K562 (cell line): Measurements from ENCODE around the gene GUCY2D. TPM values are rescaled to one million over a fixed set of nuclear protein-coding genes. Genes with fewer than 3 reads are reported as not detected.

Experiments
- ATAC-seq: fragments of 200-7000 bp; cut with Tn5 transposase; 3 replicates; pipeline ENCODE4 v1.9.1; 2020; ENCODE audit warnings: moderate library complexity
- BruUV-seq: library from RNA; stranded (reverse); fragments of 400-500 nt; replicated peaks from 2 replicates; lab custom pipeline; 2021; lab: Mats Ljungman, UMichigan
- CTCF ChIA-PET: fragments of 300-600 bp; formaldehyde crosslinking; extraction: SDS; loops from one replicate; lab custom pipeline; 2021; ENCODE audit warnings: low intra/inter-chr PET ratio; lab: Yijun Ruan, JAX
- POLR2A ChIA-PET: fragments of 300-600, 350-650 bp; sonication (Branson Sonifier 250); formaldehyde crosslinking; extraction: SDS; loops from one replicate; lab custom pipeline; 2021; ENCODE audit warnings: antibody characterized with exemption, inconsistent platforms; lab: Yijun Ruan, JAX
- DNase-seq, 4 experiments: peaks; one replicate each; pipeline versions ENCODE4 v3.0.0 to v3.0.0-alpha.2; 2011 to 2018; ENCODE audit warnings: low spot score in 3 of 4, mixed read lengths in 3 of 4; ENCODE audit errors: extremely low read depth in 1 of 4
- FAIRE-seq: peaks from 2 replicates; lab custom pipeline; 2011; peaks lifted over from hg19 to GRCh38; lab: Jason Lieb, UNC
- H2AFZ ChIP-seq: 2 replicates; pipeline ENCODE4 v1.6.0; 2011; ENCODE audit warnings: low read depth, low read length, control low read depth, inconsistent platforms
- H3K27ac ChIP-seq: fragments of 200-600 bp; 3 replicates; pipeline ENCODE4 v1.8.0; 2011; ENCODE audit warnings: low read depth, mild to moderate bottlenecking, control low read depth, inconsistent platforms, low read length, moderate library complexity, mixed read lengths; ENCODE audit errors: extremely low read depth
- H3K27me3 ChIP-seq, 2 experiments: fragments of 300-600 bp in 1 of 2; 2 replicates in 1 of 2; 3 replicates in 1 of 2; pipeline versions ENCODE4 v1.6.0 to v1.8.0; 2011; ENCODE audit warnings: inconsistent platforms in 2 of 2, low read length in 2 of 2, mild to moderate bottlenecking in 1 of 2, mixed read lengths in 1 of 2, moderate library complexity in 1 of 2; ENCODE audit not compliant: control insufficient read depth in 2 of 2, insufficient read depth in 2 of 2
- H3K36me3 ChIP-seq: fragments of 300-600 bp; 3 replicates; pipeline ENCODE4 v1.8.0; 2011; ENCODE audit warnings: mild to moderate bottlenecking, low read length, inconsistent platforms; ENCODE audit not compliant: control insufficient read depth, insufficient read depth
- H3K4me1 ChIP-seq, 2 experiments: fragments of 200-600 bp in 1 of 2; replicated peaks in 1 of 2; 2 replicates in 1 of 2; 3 replicates in 1 of 2; pipeline versions ENCODE4 v1.5.1 to v1.8.0; 2011; ENCODE audit warnings: inconsistent platforms in 2 of 2, low read length in 2 of 2, mild to moderate bottlenecking in 1 of 2, mixed read lengths in 1 of 2, moderate library complexity in 1 of 2; ENCODE audit not compliant: control insufficient read depth in 2 of 2, insufficient read depth in 2 of 2
- H3K4me2 ChIP-seq: 2 replicates; pipeline ENCODE4 v1.6.1; 2011; ENCODE audit warnings: low read length, control low read depth, inconsistent platforms, mixed read lengths; ENCODE audit not compliant: insufficient read depth
- H3K4me3 ChIP-seq: fragments of 200-600 bp; sonication (generic), shearing (Covaris generic); 2 replicates; pipeline ENCODE4 v1.5.1; 2016; ENCODE audit warnings: control low read depth, inconsistent platforms
- H3K79me2 ChIP-seq: fragments of 200-600 bp; 3 replicates; pipeline ENCODE4 v1.8.0; 2011; ENCODE audit warnings: low read length, inconsistent platforms; ENCODE audit not compliant: control insufficient read depth, insufficient read depth
- H3K9ac ChIP-seq, 2 experiments: 2 replicates each; pipeline versions ENCODE4 v1.6.0 to v1.6.1; 2011; ENCODE audit warnings: low read depth in 2 of 2, low read length in 2 of 2, control low read depth in 1 of 2, inconsistent platforms in 1 of 2, mild to moderate bottlenecking in 1 of 2, mixed read lengths in 1 of 2; ENCODE audit not compliant: insufficient read depth in 1 of 2
- H3K9me1 ChIP-seq: one replicate; pipeline ENCODE4 v1.6.0; 2011; ENCODE audit warnings: inconsistent platforms, mild to moderate bottlenecking, low read length, moderate library complexity; ENCODE audit not compliant: control insufficient read depth, insufficient read depth
- H3K9me3 ChIP-seq: replicated peaks from 2 replicates; pipeline ENCODE4 v1.5.1; 2011; ENCODE audit warnings: low read depth, low read length, inconsistent platforms; ENCODE audit not compliant: control insufficient read depth, insufficient read depth
- H4K20me1 ChIP-seq: replicated peaks from 2 replicates; pipeline ENCODE4 v1.6.1; 2011; ENCODE audit warnings: low read length, inconsistent platforms, mixed read lengths; ENCODE audit not compliant: control insufficient read depth, insufficient read depth
- BCOR ChIP-seq: fragments of 450-650 bp; IDR thresholded peaks from 2 replicates; pipeline ENCODE4 v1.6.1; 2016
- CBFA2T3 ChIP-seq: fragments of 450-650 bp; IDR thresholded peaks from 2 replicates; pipeline ENCODE4 v1.6.1; 2017
- CBX8 ChIP-seq: fragments of 200-600 bp; sonication (generic); IDR thresholded peaks from 2 replicates; pipeline ENCODE4 v1.6.1; 2012; ENCODE audit warnings: borderline replicate concordance, mixed run types, low read depth, mild to moderate bottlenecking, moderate library complexity, mixed read lengths, low read length, control low read depth, inconsistent platforms; ENCODE audit not compliant: poor library complexity, severe bottlenecking; ENCODE audit errors: extremely low read depth
- CREBBP ChIP-seq: IDR thresholded peaks from one replicate; pipeline ENCODE4 v1.6.1; 2012; ENCODE audit warnings: low read depth, mild to moderate bottlenecking, control low read depth, inconsistent platforms, low read length
- CTBP1 ChIP-seq: fragments of 450-650 bp; IDR thresholded peaks from 2 replicates; pipeline ENCODE4 v1.6.1; 2016; ENCODE audit warnings: borderline replicate concordance
- EHMT2 ChIP-seq: fragments of 450-650 bp; IDR thresholded peaks from 2 replicates; pipeline ENCODE4 v1.6.1; 2018; ENCODE audit warnings: antibody characterized with exemption
- FOSL1 ChIP-seq: fragments of 200-800 bp; sonication (Bioruptor generic); conservative IDR thresholded peaks from 2 replicates; pipeline ENCODE4 v1.6.1; 2016; ENCODE audit warnings: missing genetic modification characterization, missing compliant biosample characterization
- FOXJ3 ChIP-seq: sonication (generic); formaldehyde crosslinking; IDR thresholded peaks from 2 replicates; pipeline ENCODE4 v1.4.0; 2020; ENCODE audit warnings: mild to moderate bottlenecking, missing genetic modification reagents
- POLR2A ChIP-seq: fragments of 450-650 bp; conservative IDR thresholded peaks from 2 replicates; pipeline ENCODE4 v1.6.1; 2016
- PRPF4 ChIP-seq: fragments of 200-400 bp; formaldehyde crosslinking; IDR thresholded peaks from one replicate; pipeline ENCODE4 v1.6.1; 2017; ENCODE audit warnings: low read length, low read depth, mild to moderate bottlenecking; ENCODE audit not compliant: insufficient read depth, poor library complexity, severe bottlenecking
- SOX6 ChIP-seq: fragments of 450-650 bp; IDR thresholded peaks from 2 replicates; pipeline ENCODE4 v1.6.1; 2014; ENCODE audit warnings: mild to moderate bottlenecking
- TBL1XR1 ChIP-seq, 2 experiments: IDR thresholded peaks; 2 replicates each; pipeline ENCODE4 v1.6.1; 2012; ENCODE audit warnings: improper control_type of control experiment in 2 of 2, low read length in 2 of 2, mild to moderate bottlenecking in 1 of 2
- ZNF140 ChIP-seq: fragments of 250-450 bp; sonication (Bioruptor Pico); IDR thresholded peaks from 2 replicates; pipeline ENCODE4 v1.8.0; 2021; ENCODE audit warnings: moderate library complexity, mild to moderate bottlenecking, inconsistent platforms
- ZNF408 ChIP-seq: fragments of 250-450 bp; sonication (Bioruptor Pico); IDR thresholded peaks from 2 replicates; pipeline ENCODE4 v1.4.0; 2020; ENCODE audit warnings: low read depth, mild to moderate bottlenecking, moderate library complexity
- WGBS: fragments of 100-300 bp; shearing (Covaris generic); methylation state at CpG from one replicate; pipeline ENCODE4 v1.1.6; 2016; ENCODE audit warnings: low coverage, mixed read lengths; ENCODE audit not compliant: insufficient coverage; ENCODE audit errors: missing lambda C conversion rate; 5-methylcytosine and 5-hydroxymethylcytosine counted together
- in situ Hi-C: fragments of 300-500 bp; cut with MboI; formaldehyde crosslinking; loops from 4 replicates; pipeline ENCODE4 v1.15.0; 2018; ENCODE audit warnings: inconsistent platforms, mixed read lengths
- intact Hi-C: fragments of 100-400 bp; cut with micrococcal nuclease; formaldehyde crosslinking; loops from 2 replicates; pipeline ENCODE4 v1.14.2; 2022
- polyA plus RNA-seq, 8 experiments: library from polyadenylated mRNA; depleted of rRNA in 4 of 8; stranded (reverse) in 5 of 8; unstranded in 3 of 8; fragments of >200 nt; fragmentation: Nextera tagmentation in 2 of 8; fragmentation: Illumina TruSeq in 1 of 8; extraction: Ambion mirVana in 2 of 8; extraction: Trizol in 1 of 8; gene quantifications; 2 replicates each; pipeline versions ENCODE4 v1.2.1 to v1.2.3, GENCODE V29; 2011 to 2014; ENCODE audit warnings: inconsistent platforms in 1 of 8, missing spikeins in 1 of 8
- total RNA-seq, 7 experiments: library from RNA; depleted of rRNA in 6 of 7; stranded (reverse); fragments of >200 nt in 6 of 7; fragmentation: Illumina TruSeq in 2 of 7; extraction: Trizol in 2 of 7; gene quantifications; 2 replicates each; pipeline versions ENCODE4 v1.2.1 to v1.2.3, GENCODE V29; 2011 to 2021; ENCODE audit warnings: low replicate concordance in 1 of 7
- TF ChIP-seq, protein P1 (sequence below): sonication (generic); formaldehyde crosslinking; IDR thresholded peaks from 2 replicates; pipeline ENCODE4 v1.8.1; 2023; ENCODE audit warnings: mild to moderate bottlenecking, missing genetic modification reagents
- TF ChIP-seq, protein P2 (sequence below): fragments of 450-650 bp; IDR thresholded peaks from 2 replicates; pipeline ENCODE4 v1.6.1; 2018; ENCODE audit warnings: mild to moderate bottlenecking, low read depth; ENCODE audit not compliant: partially characterized antibody
- TF ChIP-seq, protein P3 (sequence below), 2 experiments: IDR thresholded peaks in 1 of 2; conservative IDR thresholded peaks in 1 of 2; 2 replicates each; pipeline ENCODE4 v1.6.1; 2016; ENCODE audit warnings: low read depth in 2 of 2, mild to moderate bottlenecking in 1 of 2, missing compliant biosample characterization in 1 of 2, missing genetic modification characterization in 1 of 2, moderate library complexity in 1 of 2

GUCY2D gene
- total and polyA plus RNA-seq, 9 of the 15 experiments (the other 6 are each of a cell fraction or from before 2014, with no cell fraction given): 0.05 TPM; not detected in 8

GRCh38 chr17:7992516-7992915 is 9.9 kb upstream of the GUCY2D start:
- Histone ChIP-seq H3K9me1 (no peaks in the 10 kb centered on the region), H3K36me3 (no peaks in the 10 kb centered on the region), H3K27ac (no peak overlapping the region), H3K79me2 (no peaks in the 10 kb centered on the region), H3K27me3 (peaks cover 4 to 20% of the 10 kb centered on the region in 2 experiments; a peak in 4 of 5 replicates), H3K9me3 (no peaks in the 10 kb centered on the region), H3K4me1 (peaks cover 0 to 11% of the 10 kb centered on the region in 2 experiments; a peak in 3 of 5 replicates), H4K20me1 (no peaks in the 10 kb centered on the region), H2AFZ (no peak overlapping the region), H3K4me2 (no peak overlapping the region), H3K9ac (no peak overlapping the region), H3K4me3 (no peak overlapping the region)
- intact Hi-C loops (loop anchor here (5.0 to 10.0 kb wide), 2 partner anchors 62 to 170 kb away; no protein-coding TSS in a partner anchor), in situ Hi-C loops (no loop called here)
- WGBS: 38% methylated on average over 2 of the region's 2 CpGs
- FAIRE-seq (no peak), ATAC-seq (no peak), DNase-seq (no peak)
- ChIA-PET CTCF (no interaction called here), POLR2A (interaction anchor here (0.6 to 1.2 kb wide), 2 partner anchors 13 to 557 kb away, joined by 3 read pairs; no protein-coding TSS in a partner anchor)
- BruUV-seq: no TSS peak
- TF ChIP-seq, protein P1, sequence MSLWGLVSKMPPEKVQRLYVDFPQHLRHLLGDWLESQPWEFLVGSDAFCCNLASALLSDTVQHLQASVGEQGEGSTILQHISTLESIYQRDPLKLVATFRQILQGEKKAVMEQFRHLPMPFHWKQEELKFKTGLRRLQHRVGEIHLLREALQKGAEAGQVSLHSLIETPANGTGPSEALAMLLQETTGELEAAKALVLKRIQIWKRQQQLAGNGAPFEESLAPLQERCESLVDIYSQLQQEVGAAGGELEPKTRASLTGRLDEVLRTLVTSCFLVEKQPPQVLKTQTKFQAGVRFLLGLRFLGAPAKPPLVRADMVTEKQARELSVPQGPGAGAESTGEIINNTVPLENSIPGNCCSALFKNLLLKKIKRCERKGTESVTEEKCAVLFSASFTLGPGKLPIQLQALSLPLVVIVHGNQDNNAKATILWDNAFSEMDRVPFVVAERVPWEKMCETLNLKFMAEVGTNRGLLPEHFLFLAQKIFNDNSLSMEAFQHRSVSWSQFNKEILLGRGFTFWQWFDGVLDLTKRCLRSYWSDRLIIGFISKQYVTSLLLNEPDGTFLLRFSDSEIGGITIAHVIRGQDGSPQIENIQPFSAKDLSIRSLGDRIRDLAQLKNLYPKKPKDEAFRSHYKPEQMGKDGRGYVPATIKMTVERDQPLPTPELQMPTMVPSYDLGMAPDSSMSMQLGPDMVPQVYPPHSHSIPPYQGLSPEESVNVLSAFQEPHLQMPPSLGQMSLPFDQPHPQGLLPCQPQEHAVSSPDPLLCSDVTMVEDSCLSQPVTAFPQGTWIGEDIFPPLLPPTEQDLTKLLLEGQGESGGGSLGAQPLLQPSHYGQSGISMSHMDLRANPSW: no peak
- TF ChIP-seq SOX6 (no peak), ZNF408 (no peak), CBFA2T3 (no peak), ZNF140 (no peak), EHMT2 (no peak), PRPF4 (no peak), FOSL1 (tag) (no peak), CREBBP (no peak), BCOR (no peak), TBL1XR1 (IDR thresholded peaks at IDR 0.05; ENCODE audit: low read length in 2 of 2) (no peak), POLR2A (no peak), CTBP1 (no peak), CBX8 (no peak), FOXJ3 (no peak)
- TF ChIP-seq, protein P2, sequence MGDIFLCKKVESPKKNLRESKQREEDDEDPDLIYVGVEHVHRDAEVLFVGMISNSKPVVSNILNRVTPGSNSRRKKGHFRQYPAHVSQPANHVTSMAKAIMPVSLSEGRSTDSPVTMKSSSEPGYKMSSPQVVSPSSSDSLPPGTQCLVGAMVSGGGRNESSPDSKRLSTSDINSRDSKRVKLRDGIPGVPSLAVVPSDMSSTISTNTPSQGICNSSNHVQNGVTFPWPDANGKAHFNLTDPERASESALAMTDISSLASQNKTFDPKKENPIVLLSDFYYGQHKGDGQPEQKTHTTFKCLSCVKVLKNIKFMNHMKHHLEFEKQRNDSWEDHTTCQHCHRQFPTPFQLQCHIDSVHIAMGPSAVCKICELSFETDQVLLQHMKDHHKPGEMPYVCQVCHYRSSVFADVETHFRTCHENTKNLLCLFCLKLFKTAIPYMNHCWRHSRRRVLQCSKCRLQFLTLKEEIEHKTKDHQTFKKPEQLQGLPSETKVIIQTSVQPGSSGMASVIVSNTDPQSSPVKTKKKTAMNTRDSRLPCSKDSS: no peak
- TF ChIP-seq, protein P3, sequence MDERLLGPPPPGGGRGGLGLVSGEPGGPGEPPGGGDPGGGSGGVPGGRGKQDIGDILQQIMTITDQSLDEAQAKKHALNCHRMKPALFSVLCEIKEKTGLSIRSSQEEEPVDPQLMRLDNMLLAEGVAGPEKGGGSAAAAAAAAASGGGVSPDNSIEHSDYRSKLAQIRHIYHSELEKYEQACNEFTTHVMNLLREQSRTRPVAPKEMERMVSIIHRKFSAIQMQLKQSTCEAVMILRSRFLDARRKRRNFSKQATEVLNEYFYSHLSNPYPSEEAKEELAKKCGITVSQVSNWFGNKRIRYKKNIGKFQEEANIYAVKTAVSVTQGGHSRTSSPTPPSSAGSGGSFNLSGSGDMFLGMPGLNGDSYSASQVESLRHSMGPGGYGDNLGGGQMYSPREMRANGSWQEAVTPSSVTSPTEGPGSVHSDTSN (CRISPR knock-in tag; IDR thresholded peaks at IDR 0.05; ENCODE audit: low read depth): no peak
- TF ChIP-seq, protein P3 (tag; conservative IDR thresholded peaks at IDR 0.05; ENCODE audit: low read depth): no peak
